DMS114 treated with DMSO at 0.1 percent for 48 hours (cell line): ENCODE data around the gene PHPT1.
"Not testable (repeated sequence)": the region's sequence is repeated elsewhere in the genome, so short reads cannot be mapped to it uniquely, and the experiment has no call there.

Experiments used
- DNase-seq: peaks from one replicate; lab custom pipeline; 2025; ENCODE audit not compliant: unreplicated experiment; lab: John Stamatoyannopoulos, UW

Gene PHPT1

GRCh38 chr9:136823136-136824046, 25.8 kb upstream of the PHPT1 start:
- DNase-seq: no peak

- no peak for DNase-seq
Observed at GRCh38 chr9:136824496-136825225, 24.5 kb upstream of the PHPT1 start.

GRCh38 chr9:136825295-136826187, 23.7 kb upstream of the PHPT1 start:
- DNase-seq: no peak

GRCh38 chr9:136826188-136826541, 23.0 kb upstream of the PHPT1 start:
- DNase-seq: no peak

GRCh38 chr9:136826703-136827582, 22.3 kb upstream of the PHPT1 start:
- no peak for DNase-seq

GRCh38 chr9:136827794-136828473, 21.3 kb upstream of the PHPT1 start:
- no peak for DNase-seq

- DNase-seq: no peak
Observed at GRCh38 chr9:136828474-136829140, 20.6 kb upstream of the PHPT1 start.

- DNase-seq: no peak
Observed at GRCh38 chr9:136829412-136829811, 19.8 kb upstream of the PHPT1 start.

- DNase-seq: no peak
Observed at GRCh38 chr9:136829981-136830885, 19.0 kb upstream of the PHPT1 start.

GRCh38 chr9:136831002-136831719, 18.0 kb upstream of the PHPT1 start:
- no peak for DNase-seq

- DNase-seq: no peak
Observed at GRCh38 chr9:136831720-136832104, 17.5 kb upstream of the PHPT1 start.

GRCh38 chr9:136832581-136832980, 16.6 kb upstream of the PHPT1 start:
- no peak for DNase-seq

- not testable (repeated sequence) for DNase-seq
Observed at GRCh38 chr9:136833381-136834048, 15.7 kb upstream of the PHPT1 start.

GRCh38 chr9:136835162-136835931, 13.9 kb upstream of the PHPT1 start:
- DNase-seq: no peak

GRCh38 chr9:136835932-136836904, 13.0 kb upstream of the PHPT1 start:
- no peak for DNase-seq
